BLaER1 treated with 17β-estradiol and CSF1 and Interleukin-3, amounts not matched to agents 10 nM and 100 nM (cell line): Measurements from ENCODE around the gene FAM163B.

Experiments used
- H3K27ac ChIP-seq, 11 experiments: shearing (Covaris generic); formaldehyde crosslinking; 2 replicates each; pipeline ENCODE4 v1.8.1; 2022
- H3K27me3 ChIP-seq, 11 experiments: shearing (Covaris generic); formaldehyde crosslinking; 2 replicates each; pipeline ENCODE4 v1.8.1; 2022
- H3K36me3 ChIP-seq, 11 experiments: shearing (Covaris generic); formaldehyde crosslinking; 2 replicates each; pipeline ENCODE4 v1.8.1; 2022
- H3K4me1 ChIP-seq, 10 experiments: shearing (Covaris generic); formaldehyde crosslinking; 2 replicates each; pipeline ENCODE4 v1.8.1; 2022
- H3K4me2 ChIP-seq, 11 experiments: shearing (Covaris generic); formaldehyde crosslinking; 2 replicates each; pipeline ENCODE4 v1.8.1; 2022
- H3K4me3 ChIP-seq, 10 experiments: shearing (Covaris generic); formaldehyde crosslinking; 2 replicates each; pipeline ENCODE4 v1.8.1; 2022
- H3K9ac ChIP-seq, 11 experiments: shearing (Covaris generic); formaldehyde crosslinking; 2 replicates each; pipeline ENCODE4 v1.8.1; 2022
- H3K9me3 ChIP-seq, 11 experiments: shearing (Covaris generic); formaldehyde crosslinking; replicated peaks in 1 of 11; 2 replicates each; pipeline ENCODE4 v1.8.1; 2022
- H4K20me1 ChIP-seq, 11 experiments: shearing (Covaris generic); formaldehyde crosslinking; 2 replicates each; pipeline ENCODE4 v1.8.1; 2022
- Cebpa-rat ChIP-seq, 11 experiments: shearing (Covaris generic); IDR thresholded peaks; 2 replicates each; pipeline ENCODE4 v1.8.1; 2022

The FAM163B gene

DNA sequence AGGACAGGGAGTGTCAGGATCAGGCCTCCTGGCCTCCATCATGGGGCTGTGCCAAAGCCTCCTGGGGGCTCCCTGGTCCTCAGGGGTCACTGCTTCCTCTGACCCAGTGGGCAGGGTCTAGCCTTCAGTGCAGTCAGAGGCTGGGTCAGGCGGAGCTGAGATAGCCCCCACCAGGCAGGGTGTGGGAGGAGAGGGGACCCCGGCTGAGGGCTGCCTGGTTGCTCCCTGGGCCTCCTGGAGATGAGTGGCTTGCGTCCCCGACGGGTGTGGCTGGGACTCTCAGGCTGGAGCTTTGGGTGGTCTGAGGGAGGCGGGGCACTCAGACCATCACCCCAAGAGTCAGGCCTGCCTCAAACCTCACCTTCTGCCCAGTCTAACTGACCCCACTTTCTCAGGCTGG lies 21.7 kb downstream of the FAM163B start:
- H3K9me3 ChIP-seq, result peaks cover 6 to 11% (median 9%) of the 10 kb centered on the region in 11 experiments; a peak in 18 of 22 replicates
- no peak overlapping the region for H3K4me3 ChIP-seq
- TF ChIP-seq Cebpa-rat (IDR thresholded peaks at IDR 0.05), result no peak
- peaks cover 0 to 44% (median 0%) of the 10 kb centered on the region in 11 experiments; a peak in 8 of 22 replicates for H3K27me3 ChIP-seq
- H3K4me2 ChIP-seq, result peak overlapping the region in 7 of 11 experiments; percentile 88 to 99 (median 98); a peak in 14 of 22 replicates
- H3K9ac ChIP-seq, result peak overlapping the region in 4 of 11 experiments; percentile 81 to 93 (median 88); a peak in 3 of 22 replicates
- peak overlapping the region in 6 of 11 experiments; percentile 9 to 99 (median 93); a peak in 8 of 22 replicates for H3K27ac ChIP-seq
- H3K4me1 ChIP-seq, result peaks cover 40 to 85% (median 75%) of the 10 kb centered on the region in 10 experiments
- no peaks in the 10 kb centered on the region for H3K36me3 ChIP-seq
- peaks cover 0 to 61% (median 0%) of the 10 kb centered on the region in 11 experiments; a peak in 3 of 22 replicates for H4K20me1 ChIP-seq

DNA sequence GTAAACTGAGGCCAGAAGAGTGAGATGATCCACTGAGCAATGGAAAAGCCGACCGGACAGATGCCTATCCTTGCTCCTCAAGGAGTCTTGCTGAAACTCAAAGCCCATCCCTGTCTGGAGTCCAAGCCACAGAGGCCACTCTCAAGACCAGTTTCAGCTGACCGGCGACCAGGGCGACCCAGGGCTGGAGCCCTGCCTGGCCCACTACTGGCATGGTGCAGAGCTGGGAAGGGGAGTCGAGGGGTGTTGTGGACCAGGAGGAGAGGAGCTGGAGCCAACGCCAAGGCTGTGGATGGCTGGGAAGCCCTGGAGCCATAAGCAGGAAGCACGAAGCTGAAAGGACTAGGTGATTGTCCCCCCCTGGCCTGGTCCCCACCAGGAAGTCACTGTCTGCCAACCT lies 22.1 kb downstream of the FAM163B start:
- H3K9ac ChIP-seq, result peak overlapping the region in 5 of 11 experiments; percentile 67 to 93 (median 88); a peak in 5 of 22 replicates

DNA sequence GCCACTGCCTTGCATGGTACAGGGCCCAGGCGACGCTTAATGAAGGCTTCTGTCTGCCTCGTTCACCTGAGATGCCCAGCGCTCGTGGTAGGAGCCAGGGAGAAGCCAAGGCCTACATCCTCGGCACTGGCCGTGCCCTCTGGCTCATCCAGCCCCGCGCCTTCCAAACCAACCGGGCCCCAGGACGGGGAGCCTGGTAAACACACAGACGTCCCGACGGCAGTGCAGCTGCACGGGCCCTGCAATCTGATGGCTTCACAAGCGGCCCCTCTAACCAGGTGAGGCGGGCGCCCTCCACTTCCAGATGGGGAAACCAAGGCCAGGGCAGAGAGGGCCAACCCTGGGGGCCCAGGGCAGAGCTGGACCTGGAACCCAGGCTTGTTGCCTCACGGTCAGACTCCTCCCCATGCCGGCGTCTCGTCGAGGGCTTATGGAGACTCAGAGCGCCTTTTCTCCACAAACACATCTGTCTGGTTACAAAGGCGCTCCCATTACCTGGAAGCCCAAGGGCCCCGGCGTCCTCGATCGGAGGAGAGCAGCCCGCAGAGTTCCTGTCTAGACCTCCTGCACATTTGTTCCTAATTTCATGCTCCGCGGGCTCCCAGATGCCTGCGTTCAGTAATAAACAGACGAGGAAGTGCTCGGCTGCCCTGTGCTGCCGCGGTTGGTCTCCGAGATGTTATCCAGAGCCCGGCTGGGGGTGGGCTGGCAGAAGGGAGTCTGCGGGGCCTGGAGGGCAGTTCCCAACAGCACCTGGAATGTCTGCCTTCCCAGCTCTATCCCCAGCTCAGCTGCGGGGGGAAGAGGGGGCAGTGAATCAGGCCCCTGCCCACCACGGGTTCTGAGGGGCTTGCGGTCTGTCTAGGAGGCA lies 23.5 kb downstream of the FAM163B start:
- no peak for TF ChIP-seq Cebpa-rat (IDR thresholded peaks at IDR 0.05)

More for the DNA sequence above, 22.1 kb downstream of the FAM163B start:
- Histone ChIP-seq H3K9me3 (peaks cover 6 to 11% (median 9%) of the 10 kb centered on the region in 11 experiments; a peak in 18 of 22 replicates), H3K27me3 (peaks cover 0 to 48% (median 0%) of the 10 kb centered on the region in 11 experiments; a peak in 8 of 22 replicates), H3K4me3 (no peak overlapping the region), H3K4me2 (peak overlapping the region in 8 of 11 experiments; percentile 83 to 99 (median 96); a peak in 16 of 22 replicates), H3K27ac (peak overlapping the region in 6 of 11 experiments; percentile 9 to 99 (median 93); a peak in 9 of 22 replicates), H3K36me3 (no peaks in the 10 kb centered on the region), H3K4me1 (peaks cover 44 to 89% (median 79%) of the 10 kb centered on the region in 10 experiments), H4K20me1 (peaks cover 0 to 63% (median 0%) of the 10 kb centered on the region in 11 experiments; a peak in 3 of 22 replicates)
- TF ChIP-seq Cebpa-rat (IDR thresholded peaks at IDR 0.05), result no peak

DNA sequence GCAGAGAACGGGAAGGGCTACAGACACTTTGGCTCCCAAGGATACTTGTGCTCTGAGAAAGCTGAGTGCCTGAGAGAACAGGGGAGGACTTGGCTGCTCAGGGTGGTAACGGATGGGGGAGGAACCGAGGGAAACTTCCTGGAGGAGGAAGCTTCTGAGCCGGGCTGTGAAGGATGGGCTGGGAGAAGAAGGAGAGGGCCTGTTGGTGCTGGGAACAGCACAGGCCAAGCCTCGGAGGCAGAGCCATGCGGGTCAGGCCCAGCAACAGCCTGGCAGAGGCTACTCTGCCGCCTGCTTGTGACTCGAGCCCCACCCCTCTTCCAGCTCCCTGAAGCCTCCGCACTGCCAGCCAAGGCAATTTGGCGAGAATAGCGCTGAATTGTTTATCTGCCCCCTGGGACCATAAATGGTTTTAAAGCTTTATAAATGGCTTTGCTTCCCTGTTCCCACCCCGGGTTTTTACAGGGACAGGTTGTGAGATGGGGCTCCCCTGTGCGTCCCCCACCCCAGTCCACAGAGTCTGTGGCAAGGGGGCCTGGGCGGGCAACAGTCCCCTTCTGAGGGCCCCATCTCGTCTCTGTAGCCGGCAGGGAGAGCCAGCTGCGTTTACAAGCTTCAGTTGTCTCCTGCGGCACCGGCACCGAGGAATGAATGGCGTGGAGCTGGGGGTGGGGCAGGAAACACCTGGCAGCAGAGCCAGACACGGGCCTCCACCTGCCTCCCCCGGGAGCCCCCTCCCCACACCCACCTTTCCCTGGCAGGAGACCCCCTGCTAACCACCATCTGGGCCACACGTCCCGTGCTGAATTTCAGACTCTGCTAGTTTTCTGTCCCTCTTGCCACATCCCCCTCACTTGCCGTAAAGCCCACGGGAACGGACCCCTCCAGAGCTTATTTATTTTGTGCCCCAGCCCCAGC lies 24.4 kb downstream of the FAM163B start:
- Histone ChIP-seq H3K9ac (peak overlapping the region in 8 of 11 experiments; percentile 41 to 93 (median 74); a peak in 16 of 22 replicates), H3K27ac (peak overlapping the region in 8 of 11 experiments; percentile 30 to 99 (median 82); a peak in 16 of 22 replicates), H3K27me3 (peaks cover 0 to 71% (median 0%) of the 10 kb centered on the region in 11 experiments; a peak in 11 of 22 replicates)

More for the DNA sequence above, 23.5 kb downstream of the FAM163B start:
- H3K9me3 ChIP-seq, result peaks cover 6 to 11% (median 9%) of the 10 kb centered on the region in 11 experiments; a peak in 18 of 22 replicates
- peak overlapping the region in 8 of 10 experiments; percentile 10 to 59 (median 40); a peak in 12 of 20 replicates for H3K4me3 ChIP-seq
- H3K4me2 ChIP-seq, result peak overlapping the region; percentile 70 to 99 (median 94)
- H3K27ac ChIP-seq, result peak overlapping the region in 8 of 11 experiments; percentile 30 to 99 (median 82); a peak in 16 of 22 replicates
- H3K4me1 ChIP-seq, result peaks cover 52 to 89% (median 79%) of the 10 kb centered on the region in 10 experiments
- peak overlapping the region in 8 of 11 experiments; percentile 41 to 93 (median 74); a peak in 16 of 22 replicates for H3K9ac ChIP-seq
- peaks cover 0 to 56% (median 0%) of the 10 kb centered on the region in 11 experiments; a peak in 3 of 22 replicates for H4K20me1 ChIP-seq
- H3K27me3 ChIP-seq, result peaks cover 0 to 62% (median 0%) of the 10 kb centered on the region in 11 experiments; a peak in 9 of 22 replicates
- no peaks in the 10 kb centered on the region for H3K36me3 ChIP-seq

DNA sequence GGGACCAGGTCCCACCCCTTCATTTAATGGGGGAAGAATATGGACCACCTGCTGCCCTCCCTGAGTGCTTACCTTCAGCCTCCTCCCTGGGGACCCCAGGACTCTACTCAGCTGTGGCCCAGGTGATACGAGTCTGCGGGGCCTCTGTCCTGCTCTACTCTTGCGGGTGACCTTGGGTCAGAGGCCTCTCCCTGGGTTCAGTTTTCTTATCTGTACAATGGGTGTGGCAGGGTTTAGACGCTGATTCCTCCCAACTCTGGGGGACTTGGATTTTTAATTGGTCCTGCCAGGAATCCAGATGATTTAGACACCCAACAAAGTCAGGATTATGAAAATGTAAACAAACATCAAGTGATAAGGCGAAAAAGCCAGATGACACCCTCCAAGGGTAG lies 25.0 kb downstream of the FAM163B start:
- no peaks in the 10 kb centered on the region for H3K36me3 ChIP-seq
- peak overlapping the region in 7 of 11 experiments; percentile 30 to 99 (median 89); a peak in 12 of 22 replicates for H3K27ac ChIP-seq
- H3K4me3 ChIP-seq, result no peak overlapping the region
- peak overlapping the region; percentile 59 to 99 (median 94); a peak in 20 of 22 replicates for H3K4me2 ChIP-seq
- peaks cover 6 to 11% (median 9%) of the 10 kb centered on the region in 11 experiments; a peak in 18 of 22 replicates for H3K9me3 ChIP-seq
- H3K27me3 ChIP-seq, result peaks cover 0 to 77% (median 4%) of the 10 kb centered on the region in 11 experiments; a peak in 12 of 22 replicates
- H4K20me1 ChIP-seq, result peaks cover 0 to 68% (median 0%) of the 10 kb centered on the region in 11 experiments; a peak in 4 of 22 replicates
- TF ChIP-seq Cebpa-rat (IDR thresholded peaks at IDR 0.05), result no peak
- H3K4me1 ChIP-seq, result peaks cover 66 to 92% (median 84%) of the 10 kb centered on the region in 10 experiments
- H3K9ac ChIP-seq, result peak overlapping the region in 7 of 11 experiments; percentile 25 to 93 (median 81); a peak in 12 of 22 replicates

More for the DNA sequence above, 24.4 kb downstream of the FAM163B start:
- H3K9me3 ChIP-seq, result peaks cover 6 to 11% (median 9%) of the 10 kb centered on the region in 11 experiments; a peak in 18 of 22 replicates
- H3K4me2 ChIP-seq, result peak overlapping the region; percentile 70 to 99 (median 94)
- peak in 1 of 11 experiments; percentile 62; a peak in 1 of 22 replicates for TF ChIP-seq Cebpa-rat (IDR thresholded peaks at IDR 0.05)
- peaks cover 60 to 91% (median 82%) of the 10 kb centered on the region in 10 experiments for H3K4me1 ChIP-seq
- peaks cover 0 to 62% (median 0%) of the 10 kb centered on the region in 11 experiments; a peak in 4 of 22 replicates for H4K20me1 ChIP-seq
- H3K4me3 ChIP-seq, result peak overlapping the region in 5 of 10 experiments; percentile 34 to 59 (median 47); a peak in 9 of 20 replicates
- H3K36me3 ChIP-seq, result no peaks in the 10 kb centered on the region

DNA sequence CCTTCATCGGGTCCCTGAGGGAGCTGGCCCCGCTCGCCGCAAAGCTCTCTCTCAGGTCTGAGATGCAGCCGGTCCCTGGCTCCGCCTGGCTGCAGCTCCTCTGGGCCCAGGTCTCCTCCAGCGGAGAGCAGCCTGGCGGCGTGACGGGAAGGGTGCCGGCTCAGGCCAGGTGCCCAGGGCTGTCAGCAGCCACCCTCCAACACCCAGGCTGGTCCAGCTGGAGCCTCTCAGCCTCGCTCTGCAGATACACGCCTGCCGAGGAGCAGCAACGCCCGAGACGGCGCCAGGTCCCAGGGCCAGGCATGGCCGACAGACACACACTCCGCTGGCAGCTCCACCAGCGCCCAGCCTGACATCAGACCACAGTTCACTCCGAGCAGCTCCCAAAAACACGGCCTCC lies 25.6 kb downstream of the FAM163B start:
- peak overlapping the region; percentile 59 to 99 (median 94); a peak in 21 of 22 replicates for H3K4me2 ChIP-seq
- peak overlapping the region in 6 of 11 experiments; percentile 70 to 99 (median 93); a peak in 11 of 22 replicates for H3K27ac ChIP-seq
- peaks cover 72 to 92% (median 90%) of the 10 kb centered on the region in 10 experiments for H3K4me1 ChIP-seq

DNA sequence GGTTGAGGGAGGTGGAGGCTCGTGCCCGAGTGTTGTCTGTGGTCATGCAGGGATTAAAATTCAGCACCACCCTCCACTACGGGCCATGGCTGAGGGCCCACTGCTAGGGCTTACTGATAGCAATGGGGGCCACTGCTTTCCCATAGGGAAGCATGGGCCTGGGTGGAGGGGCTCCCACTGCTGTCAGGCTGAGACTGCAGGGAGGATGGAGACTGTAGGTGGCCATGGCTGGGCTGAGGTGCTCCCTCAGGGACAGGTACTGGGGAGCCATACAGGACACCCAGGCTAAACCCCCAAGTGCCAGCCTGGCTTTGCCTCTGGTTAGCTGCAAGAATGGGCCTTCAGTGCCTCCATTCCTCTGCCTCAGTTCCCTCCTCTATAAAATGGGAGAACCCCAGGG lies 26.1 kb downstream of the FAM163B start:
- H3K4me2 ChIP-seq, result peak overlapping the region in 10 of 11 experiments; percentile 76 to 99 (median 94); a peak in 21 of 22 replicates
- peaks cover 0 to 75% (median 0%) of the 10 kb centered on the region in 11 experiments; a peak in 4 of 22 replicates for H4K20me1 ChIP-seq
- peaks cover 0 to 2% (median 2%) of the 10 kb centered on the region in 11 experiments; a peak in 15 of 22 replicates for H3K9me3 ChIP-seq
- peaks cover 0 to 88% (median 6%) of the 10 kb centered on the region in 11 experiments; a peak in 12 of 22 replicates for H3K27me3 ChIP-seq
- peaks cover 77 to 95% (median 94%) of the 10 kb centered on the region in 10 experiments for H3K4me1 ChIP-seq
- peak overlapping the region in 4 of 11 experiments; percentile 81 to 93 (median 88); a peak in 10 of 22 replicates for H3K9ac ChIP-seq
- peak overlapping the region in 1 of 10 experiments; percentile 6; a peak in 1 of 20 replicates for H3K4me3 ChIP-seq
- H3K27ac ChIP-seq, result peak overlapping the region in 6 of 11 experiments; percentile 70 to 99 (median 93); a peak in 9 of 22 replicates
- no peaks in the 10 kb centered on the region for H3K36me3 ChIP-seq
- TF ChIP-seq Cebpa-rat (IDR thresholded peaks at IDR 0.05), result no peak

More for the DNA sequence above, 25.6 kb downstream of the FAM163B start:
- Histone ChIP-seq H3K36me3 (no peaks in the 10 kb centered on the region), H3K4me3 (peak overlapping the region in 1 of 10 experiments; percentile 6; a peak in 2 of 20 replicates), H4K20me1 (peaks cover 0 to 72% (median 0%) of the 10 kb centered on the region in 11 experiments; a peak in 4 of 22 replicates), H3K9ac (peak overlapping the region in 6 of 11 experiments; percentile 21 to 93 (median 84); a peak in 11 of 22 replicates), H3K27me3 (peaks cover 0 to 83% (median 6%) of the 10 kb centered on the region in 11 experiments; a peak in 12 of 22 replicates), H3K9me3 (peaks cover 4 to 7% (median 6%) of the 10 kb centered on the region in 11 experiments; a peak in 18 of 22 replicates)
- no peak for TF ChIP-seq Cebpa-rat (IDR thresholded peaks at IDR 0.05)
